H1 (cell line): Measurements from ENCODE around the gene TEX38. TPM values are rescaled to one million over a fixed set of nuclear protein-coding genes. Genes with fewer than 3 reads are reported as not detected.

Experiments used
- CTCF ChIP-seq, 3 experiments: IDR thresholded peaks; 1 replicate in 2 of 3; 2 replicates in 1 of 3; pipeline versions ENCODE4 v1.5.1 to v1.6.1; 2011; ENCODE audit warnings: low read length in 3 of 3, mild to moderate bottlenecking in 3 of 3, inconsistent platforms in 2 of 3, low read depth in 1 of 3, moderate library complexity in 1 of 3; ENCODE audit not compliant: insufficient read depth in 1 of 3; ENCODE audit errors: control extremely low read depth in 1 of 3
- KDM1A ChIP-seq: fragments of 200-600, 300-600 bp; sonication (generic); IDR thresholded peaks from 2 replicates; pipeline ENCODE4 v1.7.1; 2016; ENCODE audit warnings: mild to moderate bottlenecking, low read length, borderline replicate concordance
- RFX5 ChIP-seq: IDR thresholded peaks from 2 replicates; pipeline ENCODE4 v1.6.1; 2011; ENCODE audit warnings: low read depth, low read length, improper control_type of control experiment, borderline replicate concordance
- SIRT6 ChIP-seq: IDR thresholded peaks from one replicate; pipeline ENCODE4 v1.7.1; 2012; ENCODE audit warnings: low read length, inconsistent platforms
- SP1 ChIP-seq: IDR thresholded peaks from 2 replicates; pipeline ENCODE4 v1.6.1; 2011; ENCODE audit warnings: low read depth, low read length
- polyA plus RNA-seq, 7 experiments: library from polyadenylated mRNA; depleted of rRNA in 3 of 7; stranded (reverse) in 5 of 7; unstranded in 2 of 7; fragments of >200 nt in 5 of 7; fragments of 200-250 nt in 2 of 7; gene quantifications; 1 replicate in 5 of 7; 2 replicates in 1 of 7; 4 replicates in 1 of 7; pipeline versions ENCODE4 v1.2.1 to v1.2.3, GENCODE V29; 2011 to 2013; ENCODE audit warnings: missing spikeins in 2 of 7, mixed read lengths in 2 of 7
- total RNA-seq: library from RNA; stranded (reverse); fragmentation: NEBNext Ultra II Directional; extraction: Animal tissue kit (Norgen Biotek cat#: 25700); gene quantifications from 2 replicates; pipeline ENCODE4 v1.2.1, GENCODE V29; 2021

The TEX38 gene
- total and polyA plus RNA-seq, 2 of the 8 experiments (the other 6 are each of a cell fraction or from before 2014, with no cell fraction given): 0.33 TPM; not detected in 1

- TF ChIP-seq CTCF (IDR thresholded peaks at IDR 0.05; ENCODE audit: control extremely low read depth in 1 of 3, insufficient read depth in 1 of 3, low read depth in 1 of 3, low read length in 3 of 3) (no peak), RFX5 (no peak), KDM1A (no peak), SIRT6 (no peak), SP1 (no peak)
Observed at GRCh38 chr1:46708121-46708520, 36.5 kb downstream of the TEX38 start (continued).
